Naive thymus-derived CD4-positive, alpha-beta T cell (primary cell): Measurements from ENCODE around the gene TAOK2. TPM values are rescaled to one million over a fixed set of nuclear protein-coding genes. Genes with fewer than 3 reads are reported as not detected.
"Not testable (repeated sequence)": the region's sequence is repeated elsewhere in the genome, so short reads cannot be mapped to it uniquely, and the experiment has no call there.

ENCODE experiments used
- ATAC-seq: fragments of 150-1000 bp; cut with Tn5 transposase; 2 replicates; pipeline ENCODE4 v1.10.0; 2021; ENCODE audit warnings: mild to moderate bottlenecking, moderate library complexity
- CTCF ChIA-PET: fragments of 350-600 bp; sonication (Branson Sonifier 250); formaldehyde crosslinking; loops from one replicate; lab custom pipeline; 2021; ENCODE audit warnings: antibody characterized with exemption; lab: Charles Lee
- POLR2A ChIA-PET: fragments of 350-600 bp; sonication (Branson Sonifier 250); formaldehyde crosslinking; loops from one replicate; lab custom pipeline; 2021; ENCODE audit warnings: antibody characterized with exemption, inconsistent platforms; lab: Charles Lee
- DNase-seq, 9 donors: peaks; one replicate each; pipeline versions ENCODE4 v3.0.0 to v3.0.0-alpha.2; 2020 to 2022; ENCODE audit warnings: mixed read lengths in 1 of 9
- H3K27ac ChIP-seq: one replicate; pipeline ENCODE4 v1.7.0; 2013; ENCODE audit warnings: mild to moderate bottlenecking, low read depth, low read length, moderate library complexity
- H3K27me3 ChIP-seq, 2 donors: one replicate each; pipeline ENCODE4 v1.7.0; 2013; ENCODE audit warnings: low read length in 2 of 2, mild to moderate bottlenecking in 2 of 2, moderate library complexity in 2 of 2; ENCODE audit not compliant: control insufficient read depth in 2 of 2, insufficient read depth in 2 of 2
- H3K36me3 ChIP-seq, 3 experiments: 1 replicate in 2 of 3; 2 replicates in 1 of 3; pipeline ENCODE4 v1.7.0; 2013; ENCODE audit warnings: low read length in 3 of 3, mild to moderate bottlenecking in 3 of 3, moderate library complexity in 1 of 3; ENCODE audit not compliant: insufficient read depth in 3 of 3, control insufficient read depth in 2 of 3
- H3K4me1 ChIP-seq, 2 donors: one replicate each; pipeline ENCODE4 v1.7.0; 2013; ENCODE audit warnings: low read length in 2 of 2, mild to moderate bottlenecking in 2 of 2, moderate library complexity in 1 of 2; ENCODE audit not compliant: control insufficient read depth in 2 of 2, insufficient read depth in 2 of 2
- H3K4me3 ChIP-seq: 2 replicates; pipeline ENCODE4 v1.7.0; 2013; ENCODE audit warnings: mild to moderate bottlenecking, low read length
- H3K9me3 ChIP-seq, 3 experiments: 1 replicate in 2 of 3; 2 replicates in 1 of 3; pipeline ENCODE4 v1.7.0; 2013; ENCODE audit warnings: low read length in 3 of 3; ENCODE audit not compliant: control insufficient read depth in 2 of 3
- H3K27ac Mint-ChIP-seq, 9 donors: one replicate each; pipeline ENCODE4 v1.8.0; 2020 to 2022; ENCODE audit warnings: mixed read lengths in 9 of 9, mild to moderate bottlenecking in 8 of 9, moderate library complexity in 5 of 9, inconsistent platforms in 2 of 9
- H3K27me3 Mint-ChIP-seq, 5 donors: one replicate each; pipeline ENCODE4 v1.8.0; 2021 to 2022; ENCODE audit warnings: mixed read lengths in 5 of 5, mild to moderate bottlenecking in 1 of 5
- H3K36me3 Mint-ChIP-seq, 5 donors: one replicate each; pipeline ENCODE4 v1.8.0; 2020 to 2022; ENCODE audit warnings: mixed read lengths in 5 of 5, mild to moderate bottlenecking in 3 of 5, inconsistent platforms in 1 of 5
- H3K4me1 Mint-ChIP-seq, 7 donors: one replicate each; pipeline ENCODE4 v1.8.0; 2020 to 2022; ENCODE audit warnings: mixed read lengths in 7 of 7, mild to moderate bottlenecking in 3 of 7, inconsistent platforms in 1 of 7
- H3K4me3 Mint-ChIP-seq, 10 donors: one replicate each; pipeline ENCODE4 v1.8.0; 2020 to 2022; ENCODE audit warnings: mild to moderate bottlenecking in 10 of 10, mixed read lengths in 10 of 10, moderate library complexity in 6 of 10, inconsistent platforms in 2 of 10
- H3K9me3 Mint-ChIP-seq, 11 donors: one replicate each; pipeline ENCODE4 v1.8.0; 2020 to 2022; ENCODE audit warnings: mixed read lengths in 11 of 11, mild to moderate bottlenecking in 4 of 11, inconsistent platforms in 1 of 11, moderate library complexity in 1 of 11
- intact Hi-C, 2 donors: fragments of 100-400 bp; cut with micrococcal nuclease; formaldehyde crosslinking; loops; one replicate each; pipeline ENCODE4 v1.15.1; 2023
- polyA plus RNA-seq, 2 donors: library from polyadenylated mRNA; unstranded; fragments of 300-500 nt; fragmentation: Illumina TruSeq; gene quantifications; one replicate each; pipeline ENCODE4 v1.2.3, GENCODE V29; 2021
- total RNA-seq, 6 experiments: library from RNA in 5 of 6; stranded (reverse) in 5 of 6; gene quantifications; 1 replicate in 5 of 6; 2 replicates in 1 of 6; pipeline ENCODE4 v1.2.3 and lab custom pipeline; 2021 to 2026

TAOK2 gene
- total and polyA plus RNA-seq, 7 experiments from 2014 or later, result 2.9 to 48.5 (median 27.2) TPM

DNA sequence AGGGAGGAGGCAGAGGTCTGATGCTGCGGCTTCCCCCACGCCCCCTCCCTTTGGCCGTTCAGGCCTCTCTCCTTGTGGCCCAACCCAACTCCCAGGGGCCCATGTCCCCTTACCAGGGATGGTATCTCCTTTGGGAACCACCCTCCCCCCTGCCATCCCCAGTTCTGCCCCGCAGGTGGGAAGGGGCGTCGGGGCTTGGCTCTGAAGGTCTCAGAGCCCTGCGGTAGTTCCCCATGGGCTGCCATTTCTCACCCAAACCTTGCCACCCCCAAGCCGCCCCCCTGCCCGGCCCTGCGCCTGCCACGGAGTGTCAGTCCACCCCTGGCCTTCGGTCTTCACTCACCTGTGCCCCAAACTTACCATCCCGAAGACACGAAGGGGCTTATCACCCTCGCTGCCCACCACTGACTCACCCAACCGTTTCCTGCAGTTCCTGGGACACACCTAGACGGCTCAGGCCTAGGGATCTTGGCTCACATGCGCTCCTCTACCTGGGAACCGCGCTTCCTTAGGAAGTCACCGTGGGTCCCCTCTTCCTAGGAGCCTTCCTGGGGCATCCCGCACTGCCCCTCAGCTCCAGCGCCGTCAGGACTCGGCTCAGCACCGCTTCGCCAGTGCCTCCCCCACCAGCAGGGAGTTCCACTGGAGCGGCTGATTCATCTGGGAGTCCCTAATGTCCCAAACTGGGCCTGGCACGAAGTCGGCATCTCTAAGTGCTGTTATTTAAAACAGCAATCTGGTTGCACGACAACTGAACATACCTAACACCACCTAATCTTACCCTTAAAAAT is 38.2 kb downstream of the TAOK2 start:
- CTCF ChIA-PET, result interaction anchor here (0.7 kb wide), 1 partner anchor 185 kb away, joined by 4 read pairs; no protein-coding TSS in a partner anchor
- Histone ChIP-seq H3K4me3 (peak overlapping the region; percentile 30), H3K36me3 (no peaks in the 10 kb centered on the region), H3K27me3 (peaks cover 0 to 8% of the 10 kb centered on the region in 2 donors), H3K9me3 (no peaks in the 10 kb centered on the region), H3K4me1 (peaks cover 8 to 10% of the 10 kb centered on the region in 2 donors), H3K27ac (no peak overlapping the region)
- POLR2A ChIA-PET, result no interaction called here
- peaks cover 4 to 11% (median 5%) of the 10 kb centered on the region in 7 donors for H3K4me1 Mint-ChIP-seq
- H3K9me3 Mint-ChIP-seq, result no peaks in the 10 kb centered on the region
- peak overlapping the region; percentile 74 to 90 (median 80) for H3K4me3 Mint-ChIP-seq
- ATAC-seq, result no peak
- no peaks in the 10 kb centered on the region for H3K36me3 Mint-ChIP-seq
- no peak for DNase-seq
- peaks cover 0 to 45% (median 6%) of the 10 kb centered on the region in 5 donors for H3K27me3 Mint-ChIP-seq
- intact Hi-C loops, result no loop called here
- H3K27ac Mint-ChIP-seq, result peak overlapping the region in 3 of 9 donors; percentile 9 to 84 (median 16)

DNA sequence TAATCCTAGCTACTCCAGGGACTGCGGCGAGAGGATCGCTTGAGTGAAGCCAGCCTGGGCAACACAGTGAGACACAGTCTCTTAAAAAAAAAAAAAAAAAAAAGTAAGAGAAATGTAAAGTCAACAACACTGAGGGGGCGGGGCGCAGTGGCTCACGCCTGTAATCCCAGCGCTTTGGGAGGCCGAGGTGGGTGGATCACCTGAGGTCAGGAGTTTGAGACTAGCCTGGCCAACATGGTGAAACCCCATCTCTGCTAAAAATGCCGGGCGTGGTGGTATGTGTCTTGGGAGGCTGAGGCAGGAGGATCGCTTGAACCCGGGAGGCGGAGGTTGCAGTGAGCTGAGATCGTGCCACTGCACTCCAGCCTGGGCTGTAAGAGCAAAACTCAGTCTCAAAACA is 38.9 kb downstream of the TAOK2 start:
- ATAC-seq, POLR2A ChIA-PET, H3K27ac Mint-ChIP-seq, H3K36me3 ChIP-seq, intact Hi-C loops, H3K9me3 Mint-ChIP-seq, H3K27ac ChIP-seq, H3K9me3 ChIP-seq, H3K36me3 Mint-ChIP-seq, H3K4me1 ChIP-seq, H3K4me3 ChIP-seq, DNase-seq, H3K27me3 ChIP-seq: not testable (repeated sequence)
- CTCF ChIA-PET, result interaction anchor here (0.6 to 0.7 kb wide), 3 partner anchors 31 to 390 kb away, joined by 3 to 4 read pairs (median 4); no protein-coding TSS in a partner anchor
- Mint-ChIP-seq H3K4me3 (peak overlapping the region in 5 of 10 donors; percentile 32 to 87 (median 74)), H3K27me3 (peaks cover 0 to 48% (median 6%) of the 10 kb centered on the region in 5 donors), H3K4me1 (peaks cover 4 to 11% (median 5%) of the 10 kb centered on the region in 7 donors)

DNA sequence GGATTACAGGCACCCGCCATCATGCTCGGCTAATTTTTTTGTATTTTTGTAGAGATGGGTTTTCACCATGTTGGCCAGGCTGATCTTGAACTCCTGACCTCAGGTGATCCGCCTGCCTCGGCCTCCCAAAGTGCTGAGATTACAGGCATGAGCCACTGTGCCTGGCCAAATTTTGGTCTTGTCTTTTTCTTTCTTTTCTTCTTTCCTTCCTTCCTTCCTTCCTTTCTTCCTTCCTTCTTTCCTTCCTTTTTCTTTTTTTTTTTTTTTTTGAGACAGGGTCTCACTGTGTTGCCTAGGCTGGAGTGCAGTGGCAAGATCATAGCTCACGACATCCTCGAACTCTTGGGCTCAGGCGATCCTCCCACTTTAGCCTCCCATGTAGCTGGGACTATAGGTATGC is 41.8 kb downstream of the TAOK2 start:
- POLR2A ChIA-PET, result interaction anchor here (0.7 to 1.1 kb wide), 3 partner anchors 27 to 353 kb away, joined by 3 read pairs; no protein-coding TSS in a partner anchor
- H3K27me3 ChIP-seq, ATAC-seq, H3K4me3 Mint-ChIP-seq, H3K36me3 ChIP-seq, H3K4me1 ChIP-seq, intact Hi-C loops, H3K9me3 ChIP-seq, CTCF ChIA-PET, DNase-seq, H3K4me3 ChIP-seq, H3K9me3 Mint-ChIP-seq, H3K36me3 Mint-ChIP-seq, H3K27ac ChIP-seq: not testable (repeated sequence)
- Mint-ChIP-seq H3K27ac (peak overlapping the region in 1 of 9 donors; percentile 56), H3K27me3 (peaks cover 0 to 42% (median 6%) of the 10 kb centered on the region in 5 donors), H3K4me1 (peaks cover 4 to 11% (median 6%) of the 10 kb centered on the region in 7 donors)

DNA sequence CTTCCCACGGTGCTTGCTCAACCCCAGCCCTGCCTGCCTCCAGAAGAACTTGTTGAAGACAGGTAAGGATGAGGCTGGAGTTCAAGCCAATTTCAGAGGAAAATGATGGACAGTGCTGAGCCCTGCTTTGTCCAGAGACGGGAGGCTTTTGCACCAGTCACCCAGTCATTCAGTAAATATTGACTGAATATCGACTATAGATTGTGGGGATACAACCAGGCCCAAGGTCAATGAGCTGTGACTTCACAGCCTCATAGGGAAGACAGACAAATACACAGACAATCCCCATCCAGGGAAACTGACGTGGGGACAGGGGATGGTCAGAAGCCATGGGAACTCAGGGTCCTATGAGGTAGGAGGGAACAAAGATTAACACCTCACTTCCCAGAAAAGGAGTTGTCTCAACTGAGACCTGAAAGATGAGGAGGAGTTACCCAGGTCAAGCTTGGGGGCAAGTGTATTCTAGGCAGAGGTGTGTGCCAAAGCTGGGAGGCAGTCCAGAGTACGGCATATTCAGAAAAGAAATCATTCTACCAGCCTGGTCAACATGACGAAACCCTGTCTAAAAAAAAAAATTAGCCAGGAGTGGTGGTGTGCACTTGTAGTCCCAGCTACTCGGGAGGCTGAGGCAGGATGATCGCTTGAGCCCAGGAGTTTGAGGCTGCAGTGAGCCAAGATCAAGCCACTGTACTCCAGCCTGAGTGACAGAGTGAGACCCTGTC is 43.0 kb downstream of the TAOK2 start:
- H3K36me3 Mint-ChIP-seq, result no peaks in the 10 kb centered on the region
- no peak for DNase-seq
- CTCF ChIA-PET, result interaction anchor here (1.6 kb wide), 1 partner anchor 316 kb away, joined by 5 read pairs; no protein-coding TSS in a partner anchor
- H3K9me3 Mint-ChIP-seq, result peaks cover 0 to 3% (median 0%) of the 10 kb centered on the region in 11 donors
- H3K4me3 ChIP-seq, result no peak overlapping the region
- no peak overlapping the region for H3K27ac ChIP-seq
- peaks cover 0 to 43% (median 5%) of the 10 kb centered on the region in 5 donors for H3K27me3 Mint-ChIP-seq
- peaks cover 7 to 8% of the 10 kb centered on the region in 2 donors for H3K4me1 ChIP-seq
- no peaks in the 10 kb centered on the region for H3K9me3 ChIP-seq
- H3K27me3 ChIP-seq, result peaks cover 0 to 4% of the 10 kb centered on the region in 2 donors
- no peaks in the 10 kb centered on the region for H3K36me3 ChIP-seq
- POLR2A ChIA-PET, result interaction anchor here (1.1 kb wide), 1 partner anchor 354 kb away, joined by 3 read pairs; no protein-coding TSS in a partner anchor
- H3K4me3 Mint-ChIP-seq, result no peak overlapping the region
- H3K27ac Mint-ChIP-seq, result no peak overlapping the region
- intact Hi-C loops, result no loop called here
- ATAC-seq, result no peak
- peaks cover 9 to 19% (median 14%) of the 10 kb centered on the region in 7 donors for H3K4me1 Mint-ChIP-seq

DNA sequence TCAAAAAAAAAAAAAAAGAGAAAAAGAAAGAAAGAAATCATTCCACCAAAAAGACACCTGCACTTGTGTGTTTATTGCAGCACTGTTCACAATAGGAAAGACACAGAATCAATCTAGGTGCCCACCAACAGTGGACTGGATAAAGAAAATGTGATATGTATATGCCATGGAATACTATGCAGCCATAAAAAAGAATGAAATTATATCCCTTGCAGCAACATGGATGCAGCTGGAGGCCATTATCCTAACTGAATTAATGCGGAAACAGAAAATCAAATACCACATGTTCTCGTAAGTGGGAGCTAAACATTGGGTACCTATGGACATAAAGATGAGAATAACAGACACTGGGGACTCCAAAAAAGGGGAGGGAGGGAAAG is 43.6 kb downstream of the TAOK2 start:
- Mint-ChIP-seq H3K4me3 (no peak overlapping the region), H3K4me1 (peaks cover 5 to 17% (median 10%) of the 10 kb centered on the region in 7 donors), H3K9me3 (peaks cover 0 to 3% (median 0%) of the 10 kb centered on the region in 11 donors), H3K36me3 (no peaks in the 10 kb centered on the region), H3K27me3 (peaks cover 0 to 37% (median 0%) of the 10 kb centered on the region in 5 donors), H3K27ac (no peak overlapping the region)
- ATAC-seq (no peak), DNase-seq (no peak)
- Histone ChIP-seq H3K4me3 (no peak overlapping the region), H3K27me3 (peaks cover 0 to under 1% of the 10 kb centered on the region in 2 donors), H3K27ac (no peak overlapping the region), H3K9me3 (no peaks in the 10 kb centered on the region), H3K4me1 (peaks cover 8% of the 10 kb centered on the region in 2 donors), H3K36me3 (no peaks in the 10 kb centered on the region)
- ChIA-PET CTCF (interaction anchor here (0.6 to 1.6 kb wide), 2 partner anchors 15 to 317 kb away, joined by 3 to 5 read pairs; no protein-coding TSS in a partner anchor), POLR2A (no interaction called here)
- intact Hi-C loops, result no loop called here

DNA sequence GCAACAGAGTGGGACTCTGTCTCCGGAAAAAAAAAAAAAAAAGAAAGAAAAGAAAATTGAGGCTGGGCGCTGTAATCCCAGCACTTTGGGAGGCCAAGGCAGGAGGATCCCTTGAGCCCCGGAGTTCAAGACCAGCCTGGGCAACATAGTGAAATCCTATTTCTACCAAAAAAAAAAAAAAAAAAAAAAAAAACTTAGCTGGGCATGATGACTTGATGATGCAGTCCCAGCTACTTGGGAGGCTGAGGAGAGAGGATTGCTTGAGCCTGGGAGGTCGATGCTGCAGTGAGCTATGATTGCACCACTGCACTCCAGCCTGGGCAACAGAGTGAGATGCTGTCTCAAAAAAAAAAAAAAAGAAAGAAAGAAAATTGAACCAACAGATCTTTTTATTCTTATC is 44.3 kb downstream of the TAOK2 start:
- H3K27me3 Mint-ChIP-seq, result peaks cover 0 to 31% (median 0%) of the 10 kb centered on the region in 5 donors
- H3K4me3 Mint-ChIP-seq, H3K4me1 ChIP-seq, DNase-seq, H3K9me3 ChIP-seq, H3K4me3 ChIP-seq, H3K27ac ChIP-seq, H3K9me3 Mint-ChIP-seq, H3K36me3 Mint-ChIP-seq, H3K36me3 ChIP-seq, intact Hi-C loops, ATAC-seq, H3K27me3 ChIP-seq, H3K27ac Mint-ChIP-seq: not testable (repeated sequence)
- ChIA-PET CTCF (interaction anchor here (0.6 to 1.6 kb wide), 3 partner anchors 15 to 333 kb away, joined by 3 to 5 read pairs (median 3); no protein-coding TSS in a partner anchor), POLR2A (interaction anchor here (0.8 kb wide), 1 partner anchor 371 kb away, joined by 3 read pairs; no protein-coding TSS in a partner anchor)
- H3K4me1 Mint-ChIP-seq, result peaks cover 5 to 17% (median 10%) of the 10 kb centered on the region in 7 donors
